HG03575 (cell line): Measurements from ENCODE around the gene KRT1.
"Not testable (repeated sequence)": the region's sequence is repeated elsewhere in the genome, so short reads cannot be mapped to it uniquely, and the experiment has no call there.

ENCODE experiments used
- ATAC-seq: cut with Tn5 transposase; IDR thresholded peaks from one replicate; pipeline ENCODE4 v1.9.1; 2021; ENCODE audit not compliant: unreplicated experiment, insufficient number of reproducible peaks, low FRiP score; ENCODE audit errors: extremely low read depth

Gene KRT1

GRCh38 chr12:52685406-52685890, 5.2 kb upstream of the KRT1 start:
- ATAC-seq = no peak

GRCh38 chr12:52684431-52684830, 4.2 kb upstream of the KRT1 start:
- no peak for ATAC-seq

- no peak for ATAC-seq
These were observed 3.5 kb upstream of the KRT1 start for GRCh38 chr12:52683575-52684300.

- no peak for ATAC-seq
These were observed 2.8 kb upstream of the KRT1 start for GRCh38 chr12:52682938-52683574.

GRCh38 chr12:52682381-52682660, 2.1 kb upstream of the KRT1 start:
- ATAC-seq = no peak

GRCh38 chr12:52681526-52682380, 1.5 kb upstream of the KRT1 start:
- ATAC-seq = no peak

- ATAC-seq = no peak
These were observed 332 bp downstream of the KRT1 start for GRCh38 chr12:52679875-52680274.

GRCh38 chr12:52677671-52678070, 2.5 kb downstream of the KRT1 start:
- no peak for ATAC-seq

GRCh38 chr12:52677126-52677525, 3.1 kb downstream of the KRT1 start:
- no peak for ATAC-seq

- no peak for ATAC-seq
These were observed 4.0 kb downstream of the KRT1 start for GRCh38 chr12:52676163-52676562.

GRCh38 chr12:52675301-52675701, 4.9 kb downstream of the KRT1 start:
- no peak for ATAC-seq

GRCh38 chr12:52674433-52674775, 5.8 kb downstream of the KRT1 start:
- no peak for ATAC-seq

GRCh38 chr12:52673713-52674432, 6.3 kb downstream of the KRT1 start:
- no peak for ATAC-seq

GRCh38 chr12:52673217-52673616, 7.0 kb downstream of the KRT1 start:
- no peak for ATAC-seq

- no peak for ATAC-seq
These were observed 7.8 kb downstream of the KRT1 start for GRCh38 chr12:52672321-52672933.

GRCh38 chr12:52670961-52671360, 9.2 kb downstream of the KRT1 start:
- ATAC-seq = no peak

GRCh38 chr12:52670506-52670905, 9.7 kb downstream of the KRT1 start:
- no peak for ATAC-seq

- ATAC-seq = not testable (repeated sequence)
These were observed 10.3 kb downstream of the KRT1 start for GRCh38 chr12:52669941-52670340.

GRCh38 chr12:52669426-52669825, 10.8 kb downstream of the KRT1 start:
- no peak for ATAC-seq
